HG02642 (cell line): ENCODE results near the gene ABHD3.
"Not testable (repeated sequence)": the region's sequence is repeated elsewhere in the genome, so short reads cannot be mapped to it uniquely, and the experiment has no call there.

Experiments used
- ATAC-seq: cut with Tn5 transposase; IDR thresholded peaks from one replicate; pipeline ENCODE4 v1.9.1; 2021; ENCODE audit warnings: mild to moderate bottlenecking; ENCODE audit not compliant: unreplicated experiment, poor library complexity

ABHD3 gene

GRCh38 chr18:21707130-21707529 lies 2.6 kb upstream of the ABHD3 start:
- ATAC-seq: not testable (repeated sequence)

DNA sequence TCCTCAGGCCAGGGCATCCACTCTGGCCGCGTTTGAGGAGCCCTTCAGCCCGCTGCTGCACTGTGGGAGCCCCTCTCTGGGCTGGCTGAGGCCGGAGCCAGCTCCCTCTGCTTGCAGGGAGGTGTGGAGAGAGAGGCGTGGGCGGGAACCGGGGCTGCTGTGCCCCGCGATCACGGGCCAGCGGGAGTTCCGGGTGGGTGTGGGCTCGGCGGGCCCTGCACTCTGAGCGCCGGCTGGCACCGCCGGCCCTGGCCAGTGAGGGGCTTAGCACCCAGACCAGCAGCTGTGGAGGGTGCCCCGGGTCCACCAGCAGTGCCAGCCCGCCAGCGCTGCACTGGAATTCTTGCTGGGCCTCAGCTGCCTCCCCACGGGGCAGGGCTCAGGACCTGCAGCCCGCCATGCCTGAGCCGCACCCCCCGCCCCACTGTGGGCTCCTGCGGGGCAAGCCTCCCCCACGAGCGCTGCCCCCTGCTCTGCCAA lies 1.9 kb upstream of the ABHD3 start:
- no peak for ATAC-seq

GRCh38 chr18:21703241-21703820 lies 1.2 kb downstream of the ABHD3 start:
- ATAC-seq: no peak

GRCh38 chr18:21702602-21703001 lies 2.0 kb downstream of the ABHD3 start:
- ATAC-seq: no peak

DNA sequence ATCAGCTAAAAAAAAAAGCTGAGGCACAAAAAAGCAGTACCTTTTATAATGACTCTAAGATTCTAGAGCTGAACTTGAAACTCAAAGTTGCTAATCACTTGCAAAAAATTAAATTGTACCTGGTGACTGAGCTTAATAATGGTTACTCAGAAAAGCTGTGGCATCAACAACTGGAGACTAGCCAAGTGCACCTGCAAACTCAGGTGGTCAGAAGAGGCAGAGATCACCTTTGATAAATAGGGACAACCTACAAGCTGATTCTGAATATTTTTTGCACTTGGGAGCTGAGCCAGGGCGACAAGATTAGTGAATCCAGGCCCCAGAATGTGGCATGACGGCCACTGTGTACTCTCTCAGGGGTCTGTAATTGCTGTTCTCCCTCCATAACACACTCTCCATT lies 3.0 kb downstream of the ABHD3 start:
- no peak for ATAC-seq

DNA sequence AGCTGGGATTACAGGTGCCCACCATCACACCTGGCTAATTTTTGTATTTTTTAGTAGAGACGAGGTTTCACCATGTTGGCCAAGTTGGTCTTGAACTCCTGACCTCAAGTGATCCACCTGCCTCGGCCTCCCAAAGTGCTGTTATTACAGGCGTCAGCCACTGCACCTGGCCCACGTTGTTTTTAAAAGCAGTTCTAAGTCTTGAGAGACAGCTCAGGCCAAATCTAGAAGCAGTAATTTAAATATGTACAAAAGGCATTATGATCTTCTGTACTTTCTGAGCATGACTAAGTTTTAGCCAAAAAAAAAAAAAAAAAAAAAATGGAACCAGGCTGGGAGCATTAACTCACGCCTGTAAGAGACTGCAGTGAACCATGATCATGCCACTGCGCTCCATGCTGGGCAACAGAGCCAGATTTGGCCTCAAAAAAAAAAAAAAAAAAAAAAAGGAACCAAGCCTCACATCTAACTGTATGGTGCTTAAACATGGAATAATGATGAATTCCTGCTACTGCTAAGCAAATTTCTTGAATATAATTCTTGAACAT lies 4.0 kb downstream of the ABHD3 start:
- ATAC-seq: no peak

DNA sequence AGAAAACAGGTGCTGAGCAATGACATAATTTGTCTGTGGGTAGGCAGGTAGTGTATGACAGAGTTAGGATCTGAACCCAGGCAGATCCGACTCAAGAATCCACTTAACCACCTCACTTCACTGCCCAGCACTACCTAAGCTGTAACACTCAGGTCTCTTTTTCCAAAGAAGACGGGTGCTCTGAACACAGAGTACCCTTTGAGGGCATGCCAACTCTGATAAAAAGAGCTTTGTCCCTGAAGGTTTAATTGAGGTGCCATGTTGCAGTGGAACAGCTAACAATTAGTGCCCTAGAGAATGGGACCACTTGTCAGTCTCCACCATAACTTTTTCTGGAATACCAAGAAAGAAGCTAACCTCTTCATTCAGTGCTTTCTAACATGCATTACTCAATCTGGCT lies 11.3 kb downstream of the ABHD3 start:
- ATAC-seq: no peak

- no peak for ATAC-seq
These were observed 14.8 kb downstream of the ABHD3 start for GRCh38 chr18:21689736-21690135.

- no peak for ATAC-seq
These were observed 18.1 kb downstream of the ABHD3 start for GRCh38 chr18:21686282-21687105.

GRCh38 chr18:21685556-21685981 lies 19.0 kb downstream of the ABHD3 start:
- peak; percentile 91 for ATAC-seq

GRCh38 chr18:21684731-21685130 lies 19.8 kb downstream of the ABHD3 start:
- ATAC-seq: peak; percentile 46

- ATAC-seq: peak; percentile 48
These were observed 22.1 kb downstream of the ABHD3 start for GRCh38 chr18:21682371-21683051.

DNA sequence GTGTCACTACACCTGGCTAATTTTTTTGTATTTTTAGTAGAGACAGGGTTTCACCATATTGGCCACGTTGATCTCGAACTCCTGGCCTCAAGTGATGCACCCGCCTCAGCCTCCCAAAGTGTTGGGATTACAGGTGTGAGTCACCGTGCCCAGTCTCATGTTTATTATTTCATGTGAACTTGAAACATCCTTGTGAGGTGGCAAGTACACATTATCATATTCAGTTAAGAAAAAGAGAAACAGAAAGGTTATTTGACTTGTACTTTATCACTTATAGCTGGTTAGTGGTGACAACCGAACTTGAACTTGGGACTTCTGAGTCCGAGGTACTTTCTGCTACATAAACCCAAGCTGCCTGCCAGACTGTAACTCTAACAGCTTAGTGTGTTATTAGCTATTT lies 24.4 kb downstream of the ABHD3 start:
- no peak for ATAC-seq

- ATAC-seq: no peak
These were observed 25.7 kb downstream of the ABHD3 start for GRCh38 chr18:21678859-21679258.

DNA sequence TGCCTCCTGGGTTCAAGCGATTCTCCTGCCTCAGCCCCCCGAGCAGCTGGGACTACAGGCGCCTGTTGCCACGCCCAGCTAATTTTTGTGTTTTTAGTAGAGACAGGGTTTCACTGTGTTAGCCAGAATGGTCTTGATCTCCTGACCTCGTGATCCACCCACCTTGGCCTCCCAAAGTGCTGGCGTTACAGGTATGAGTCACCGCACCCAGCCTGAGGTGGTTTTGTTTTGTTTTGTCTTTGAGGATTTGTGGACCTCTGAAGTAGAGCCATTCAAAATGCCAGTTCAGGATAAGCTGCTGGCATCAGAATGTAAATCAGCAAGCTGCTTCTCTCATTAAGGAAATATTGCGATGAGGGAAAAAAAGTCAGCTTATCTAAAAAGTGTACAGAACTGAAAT lies 29.2 kb downstream of the ABHD3 start:
- not testable (repeated sequence) for ATAC-seq

DNA sequence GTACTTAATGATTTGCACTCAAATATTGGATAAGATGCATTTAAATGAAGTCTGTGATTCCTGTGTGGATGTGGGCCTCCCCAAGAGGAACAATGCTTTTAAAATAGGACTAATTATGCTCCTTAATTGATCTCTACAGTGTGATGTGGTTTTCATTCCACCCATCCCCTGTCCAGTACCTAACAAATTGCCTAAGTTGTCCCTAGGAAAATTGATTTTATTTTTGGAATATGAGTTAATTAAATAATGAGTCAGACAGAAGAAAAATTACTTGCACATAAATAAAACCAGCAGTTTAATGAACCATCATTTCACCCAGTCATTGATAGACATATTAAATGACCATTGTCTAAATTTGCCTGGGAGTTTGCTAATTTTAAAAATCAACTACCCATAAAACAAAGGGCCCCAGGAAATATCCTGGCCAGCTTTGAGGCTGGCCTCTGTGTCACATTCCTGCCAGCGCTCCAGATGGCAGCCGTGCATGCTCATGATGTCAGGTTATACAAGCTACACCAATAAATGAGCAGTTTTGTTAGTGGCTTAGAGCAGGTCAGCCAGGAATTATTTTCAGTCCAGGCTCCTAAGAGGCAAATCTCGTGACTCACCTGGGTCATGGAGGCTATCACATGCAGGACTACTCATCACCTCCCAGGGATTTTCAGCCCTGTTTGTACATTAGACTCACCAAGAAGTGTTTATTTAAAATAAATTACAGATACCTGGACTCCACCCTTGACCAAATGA lies 31.9 kb downstream of the ABHD3 start:
- ATAC-seq: no peak

- no peak for ATAC-seq
These were observed 34.8 kb downstream of the ABHD3 start for GRCh38 chr18:21669736-21670285.

DNA sequence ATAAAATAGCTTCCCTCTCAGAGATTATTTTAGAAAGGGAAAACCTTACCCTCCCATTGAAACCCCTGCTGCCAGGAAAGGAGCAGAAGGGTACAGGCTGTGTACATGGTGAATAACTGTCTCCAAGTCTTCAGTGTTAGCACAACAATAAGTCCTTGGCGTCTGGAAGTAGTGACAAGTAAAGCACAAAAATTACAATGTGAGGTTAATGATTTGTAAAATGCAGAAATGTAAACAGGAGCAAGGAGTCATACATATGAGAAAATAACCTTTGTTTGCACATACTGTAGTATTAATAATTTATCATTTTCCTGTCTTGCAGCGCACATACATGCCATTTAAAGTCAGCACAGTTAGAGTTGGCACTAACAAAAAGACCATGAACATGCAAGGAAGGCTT lies 40.5 kb downstream of the ABHD3 start:
- ATAC-seq: no peak

GRCh38 chr18:21663578-21663977 lies 41.0 kb downstream of the ABHD3 start:
- ATAC-seq: no peak

DNA sequence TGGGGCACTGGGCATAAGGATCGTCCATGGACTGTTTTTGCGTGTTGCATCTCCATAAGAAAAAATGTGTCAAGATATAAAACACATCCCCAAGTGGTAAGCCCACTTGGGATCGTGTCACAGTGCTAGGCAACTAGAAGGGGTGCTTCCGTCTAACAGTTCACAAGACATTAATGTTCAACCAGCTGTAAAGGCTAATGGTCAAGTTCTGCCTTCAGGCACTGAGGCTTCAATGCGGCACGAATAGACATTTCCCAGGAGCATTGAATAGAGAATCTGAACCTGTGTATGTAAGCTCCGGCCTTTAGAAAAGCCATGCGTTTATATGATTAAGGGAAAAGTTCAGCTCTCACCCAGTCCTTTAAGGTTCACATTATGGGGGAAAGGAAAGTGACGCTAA lies 42.0 kb downstream of the ABHD3 start:
- no peak for ATAC-seq
